HG02798 (cell line): ENCODE measurements around the gene CPA2.
"Not testable (repeated sequence)": the region's sequence is repeated elsewhere in the genome, so short reads cannot be mapped to it uniquely, and the experiment has no call there.

ENCODE experiments used
- ATAC-seq: cut with Tn5 transposase; IDR thresholded peaks from one replicate; pipeline ENCODE4 v1.9.1; 2021; ENCODE audit warnings: mild to moderate bottlenecking; ENCODE audit not compliant: unreplicated experiment, poor library complexity

The CPA2 gene

GRCh38 chr7:130266258-130266960 lies at the start of gene CPA2:
Gene CPA2 (plus strand): TSS chr7:130266863. CDS start chr7:130266882, 19 bp downstream.
- no peak for ATAC-seq

- ATAC-seq: no peak
Observed at GRCh38 chr7:130218806-130219620, 47.6 kb upstream of the CPA2 start.

GRCh38 chr7:130219871-130220270 lies 46.8 kb upstream of the CPA2 start:
- ATAC-seq: no peak

GRCh38 chr7:130221746-130222145 lies 44.9 kb upstream of the CPA2 start:
- no peak for ATAC-seq

- no peak for ATAC-seq
Observed at GRCh38 chr7:130223646-130224045, 43.0 kb upstream of the CPA2 start.

- no peak for ATAC-seq
Observed at GRCh38 chr7:130224210-130224609, 42.5 kb upstream of the CPA2 start.

- ATAC-seq: not testable (repeated sequence)
Observed at GRCh38 chr7:130224923-130225322, 41.7 kb upstream of the CPA2 start.

GRCh38 chr7:130226333-130226732 lies 40.3 kb upstream of the CPA2 start:
- ATAC-seq: no peak

GRCh38 chr7:130227883-130228575 lies 38.6 kb upstream of the CPA2 start:
- ATAC-seq: no peak

GRCh38 chr7:130228840-130229502 lies 37.7 kb upstream of the CPA2 start:
- ATAC-seq: no peak

GRCh38 chr7:130229981-130230380 lies 36.7 kb upstream of the CPA2 start:
- not testable (repeated sequence) for ATAC-seq

GRCh38 chr7:130231792-130232191 lies 34.9 kb upstream of the CPA2 start:
- ATAC-seq: no peak

GRCh38 chr7:130232209-130232608 lies 34.5 kb upstream of the CPA2 start:
- no peak for ATAC-seq

GRCh38 chr7:130234078-130234477 lies 32.6 kb upstream of the CPA2 start:
- no peak for ATAC-seq

- ATAC-seq: not testable (repeated sequence)
Observed at GRCh38 chr7:130236361-130236760, 30.3 kb upstream of the CPA2 start.

- ATAC-seq: no peak
Observed at GRCh38 chr7:130240240-130240639, 26.4 kb upstream of the CPA2 start.

- peak; percentile 64 for ATAC-seq
Observed at GRCh38 chr7:130242198-130243014, 24.3 kb upstream of the CPA2 start.

- ATAC-seq: not testable (repeated sequence)
Observed at GRCh38 chr7:130243486-130243885, 23.2 kb upstream of the CPA2 start.

- ATAC-seq: not testable (repeated sequence)
Observed at GRCh38 chr7:130246491-130246890, 20.2 kb upstream of the CPA2 start.

- not testable (repeated sequence) for ATAC-seq
Observed at GRCh38 chr7:130248842-130249241, 17.8 kb upstream of the CPA2 start.
